Astrocyte of the cerebellum (primary cell): ENCODE results near the gene CGN.

Experiments used
- DNase-seq: peaks from one replicate; pipeline ENCODE4 v3.0.0-alpha.2; 2011; ENCODE audit warnings: low read depth
- H3K4me3 ChIP-seq: 2 replicates; pipeline ENCODE4 v1.5.1; 2011; ENCODE audit warnings: mild to moderate bottlenecking, low read depth, low read length, moderate library complexity
- CTCF ChIP-seq: IDR thresholded peaks from 2 replicates; pipeline ENCODE4 v1.5.1; 2012; ENCODE audit warnings: low read length, low read depth, moderate library complexity, mild to moderate bottlenecking; ENCODE audit errors: missing control alignments
- in situ Hi-C: cut with HindIII; loops from 2 replicates; pipeline ENCODE4 v1.10.0; 2017; ENCODE audit warnings: low sequenced_read_pairs

The CGN gene

DNA sequence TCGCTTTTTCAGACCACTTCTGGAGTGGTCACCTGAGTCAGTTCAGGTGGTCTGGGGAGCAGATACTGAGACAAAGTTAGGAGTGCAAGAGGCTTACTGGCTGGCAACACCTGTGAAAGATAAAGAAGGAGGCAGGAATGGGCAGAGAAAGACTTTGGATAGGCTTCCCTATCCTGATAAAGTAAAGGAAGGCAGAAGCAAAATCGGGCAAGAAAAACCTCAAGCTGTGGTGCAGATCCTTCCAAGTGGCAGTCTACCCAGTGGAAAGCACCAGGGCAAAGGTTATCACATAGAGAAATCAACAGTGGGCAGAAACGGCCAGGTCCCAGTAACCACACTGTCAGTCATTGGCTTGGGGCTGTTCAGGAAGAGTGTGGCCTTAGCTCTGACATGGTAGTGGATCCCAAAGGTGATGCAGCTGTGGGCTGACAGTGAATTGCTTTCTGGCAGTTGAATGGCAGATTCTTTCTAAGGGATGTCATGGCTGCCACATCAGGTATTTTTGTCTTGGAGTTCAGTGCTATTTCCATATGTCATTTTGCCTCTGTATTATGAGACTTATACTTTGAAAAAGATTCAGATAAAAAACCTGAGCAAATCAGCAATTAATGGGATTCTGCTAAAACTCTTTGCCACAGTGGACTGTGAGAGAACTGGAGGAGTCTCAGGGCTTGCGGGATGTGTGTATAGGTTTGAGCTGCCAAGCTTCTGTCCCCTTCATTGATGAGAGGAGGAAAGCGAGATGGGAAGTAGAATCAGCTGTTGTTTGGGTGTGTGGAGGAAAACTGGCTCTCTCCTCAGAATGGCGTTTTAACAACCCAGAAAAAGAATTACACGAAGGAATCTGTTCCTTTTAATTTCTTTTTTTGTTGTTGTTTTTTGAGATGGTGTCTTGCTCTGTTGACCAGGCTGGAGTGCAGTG is 8.1 kb upstream of the CGN start:
- no peak for DNase-seq
- no peak for TF ChIP-seq CTCF
- no peak overlapping the region for H3K4me3 ChIP-seq
- in situ Hi-C loops: no loop called here

DNA sequence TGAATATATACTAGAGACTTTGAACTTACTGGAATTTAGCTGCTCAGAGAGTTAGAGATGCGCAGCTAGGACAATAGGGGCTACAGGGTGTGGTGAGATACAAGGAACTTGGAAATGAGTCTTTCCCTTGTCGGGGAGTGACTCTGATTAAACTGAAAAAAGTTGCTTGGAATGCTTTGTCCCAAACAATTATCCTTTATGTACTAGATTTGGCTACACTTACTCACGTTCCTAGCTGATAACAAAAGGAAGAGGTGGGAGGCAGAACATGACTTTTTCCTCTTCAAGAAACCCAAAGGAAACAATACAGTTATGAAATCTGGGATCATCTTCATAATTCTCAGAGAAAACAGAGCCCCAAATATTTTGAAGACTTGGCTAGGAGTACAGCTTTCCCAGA is 6.9 kb upstream of the CGN start:
- in situ Hi-C loops: no loop called here
- no peak overlapping the region for H3K4me3 ChIP-seq
- no peak for DNase-seq
- TF ChIP-seq CTCF: no peak

GRCh38 chr1:151504759-151505158 is 6.4 kb upstream of the CGN start:
- in situ Hi-C loops: no loop called here
- no peak for DNase-seq
- H3K4me3 ChIP-seq: no peak overlapping the region
- no peak for TF ChIP-seq CTCF

- no peak for TF ChIP-seq CTCF
- no peak overlapping the region for H3K4me3 ChIP-seq
- in situ Hi-C loops: no loop called here
- DNase-seq: no peak
These were observed 2.4 kb upstream of the CGN start for GRCh38 chr1:151508833-151509232.

- H3K4me3 ChIP-seq: no peak overlapping the region
- in situ Hi-C loops: no loop called here
These were observed 1.7 kb upstream of the CGN start for GRCh38 chr1:151509350-151510019.

DNA sequence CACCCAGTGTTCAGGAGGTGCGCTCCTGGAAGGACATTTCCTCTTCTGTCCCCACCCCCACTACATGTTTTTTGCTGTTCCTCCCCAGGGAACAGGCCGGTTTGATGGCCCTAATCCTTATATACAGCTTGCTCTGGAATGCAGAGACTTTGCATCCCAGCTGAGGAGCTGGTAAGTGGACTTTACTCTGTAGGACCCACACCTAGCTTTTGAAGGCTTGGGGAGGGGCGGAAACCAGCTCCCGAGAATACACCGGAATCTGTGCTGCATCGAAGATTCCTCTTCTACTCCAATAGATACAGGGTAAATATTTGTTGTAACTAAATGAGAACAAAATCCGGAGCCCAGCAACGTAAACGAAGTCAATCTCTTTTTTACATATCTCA is 1.2 kb upstream of the CGN start:
- in situ Hi-C loops: no loop called here
- no peak for DNase-seq
- no peak overlapping the region for H3K4me3 ChIP-seq
- TF ChIP-seq CTCF: no peak

More at GRCh38 chr1:151509350-151510019, 1.7 kb upstream of the CGN start:
- no peak for DNase-seq
- TF ChIP-seq CTCF: no peak
